ENCODE measurements around the gene TM9SF1.
"Not testable (repeated sequence)": the region's sequence is repeated elsewhere in the genome, so short reads cannot be mapped to it uniquely, and the experiment has no call there.

Gene TM9SF1

GRCh38 chr14:24224618-24225071, 29.4 kb upstream of the TM9SF1 start:
- no peak for DNase-seq (ENCODE audit: low read depth in 2 of 2, low spot score in 1 of 2)

DNA sequence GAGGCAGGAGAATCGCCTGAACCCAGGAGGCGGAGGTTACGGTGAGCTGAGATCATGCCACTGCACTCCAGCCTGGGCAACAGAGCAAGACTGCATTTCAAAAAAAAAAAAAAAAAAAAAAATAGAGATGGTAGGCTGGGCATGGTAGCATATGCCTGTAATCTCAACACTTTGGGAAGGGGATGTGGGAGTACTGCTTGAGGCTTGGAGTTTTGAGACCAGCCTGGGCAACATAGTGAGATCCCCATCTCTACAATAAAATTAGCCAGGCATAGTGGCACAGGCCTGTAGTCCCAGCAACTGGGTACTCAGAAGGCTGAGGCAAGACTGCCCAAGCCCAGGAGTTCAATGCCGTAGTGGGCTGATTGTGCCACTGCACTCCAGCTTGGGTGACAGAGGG, 27.7 kb upstream of the TM9SF1 start:
- not testable (repeated sequence) for DNase-seq (ENCODE audit: low read depth in 2 of 2, low spot score in 1 of 2)

DNA sequence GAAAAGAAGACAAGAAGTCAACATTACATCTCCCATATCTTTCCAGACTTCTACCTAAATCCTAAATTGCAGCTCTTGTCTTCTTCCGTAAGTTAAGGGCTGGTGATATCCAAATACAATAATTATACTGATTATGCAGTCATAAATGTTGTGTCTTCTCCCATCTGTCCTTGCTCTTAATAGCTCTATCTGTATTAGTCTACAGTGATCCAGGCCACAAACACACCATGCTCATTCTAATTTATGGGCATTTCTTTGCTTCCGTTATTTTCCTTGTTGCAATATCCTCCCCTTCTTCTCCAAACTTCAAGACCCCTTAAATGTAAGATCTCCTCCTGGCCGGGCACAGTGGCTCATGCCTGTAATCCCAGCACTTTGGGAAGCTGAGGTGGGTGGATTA, 24.3 kb upstream of the TM9SF1 start:
- DNase-seq (ENCODE audit: low read depth in 2 of 2, low spot score in 1 of 2), result no peak

DNA sequence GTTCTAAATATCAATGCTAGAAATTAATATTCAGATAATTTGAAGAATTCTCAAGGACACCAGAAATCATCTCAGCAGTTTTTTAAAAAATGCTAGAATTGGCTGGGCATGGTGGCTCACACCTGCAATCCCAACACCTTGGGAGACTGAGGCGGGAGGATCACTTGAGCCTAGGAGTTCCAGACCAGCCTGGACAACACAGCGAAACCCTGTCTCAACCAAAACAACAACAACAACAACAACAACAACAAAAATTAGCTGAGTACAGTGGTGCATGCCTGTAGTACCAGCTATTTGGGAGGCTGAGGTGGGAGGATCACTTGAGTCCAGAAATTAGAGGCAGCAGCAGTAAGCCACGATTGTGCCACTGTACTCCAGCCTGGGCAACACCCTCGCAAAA, 23.8 kb upstream of the TM9SF1 start:
- no peak for DNase-seq (ENCODE audit: low read depth in 2 of 2, low spot score in 1 of 2)

GRCh38 chr14:24216876-24217275, 21.6 kb upstream of the TM9SF1 start:
- not testable (repeated sequence) for DNase-seq (ENCODE audit: low read depth in 2 of 2, low spot score in 1 of 2)

GRCh38 chr14:24216345-24216699, 21.1 kb upstream of the TM9SF1 start:
- no peak for DNase-seq (ENCODE audit: low read depth in 2 of 2, low spot score in 1 of 2)

DNA sequence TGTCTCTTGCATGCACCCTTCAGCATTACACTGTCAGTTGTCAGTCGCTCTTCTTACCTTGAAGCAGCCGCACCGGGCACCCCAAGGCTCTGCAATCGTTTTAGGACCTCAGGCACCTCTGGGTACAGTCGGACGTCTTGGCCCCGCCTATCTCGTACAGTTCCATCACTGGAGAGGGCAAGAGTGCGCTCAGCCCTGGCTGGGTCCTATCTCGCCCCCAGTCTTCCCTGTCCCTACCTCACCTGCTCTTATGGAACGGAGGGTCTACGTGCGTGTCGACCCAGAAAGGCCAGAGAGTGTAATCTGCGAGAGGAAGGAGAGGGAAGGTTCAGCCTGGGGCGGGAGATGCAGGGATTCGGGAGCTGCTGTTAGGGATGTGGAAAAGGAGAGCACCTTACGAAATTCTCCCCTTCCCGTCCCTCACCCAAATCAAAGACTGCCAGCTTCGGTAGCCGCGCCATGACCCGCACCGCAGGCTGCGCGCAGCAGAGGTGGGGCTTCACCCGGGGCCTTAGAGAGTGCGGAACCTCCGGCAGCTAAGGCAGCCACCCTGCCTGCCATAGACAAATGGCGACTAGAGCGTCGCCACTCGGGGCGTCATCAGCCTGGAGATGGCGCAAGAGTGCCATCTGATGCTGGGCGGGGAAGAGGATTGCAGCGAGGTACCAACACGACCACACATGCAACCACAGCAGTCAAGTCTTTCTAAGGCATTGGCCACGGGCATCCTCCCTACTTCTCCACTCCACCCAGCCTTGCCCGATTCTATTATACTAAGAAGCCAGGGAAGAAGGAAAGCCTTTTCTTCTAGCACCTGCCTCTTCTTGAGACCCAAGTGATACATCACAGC, 20.5 kb upstream of the TM9SF1 start, which contains the start of gene MDP1:
Gene MDP1, minus strand, starts transcription at position 572 of the 850 bp plus-strand sequence. Its CDS starts 111 bp downstream, at position 461.
- DNase-seq (ENCODE audit: low read depth in 2 of 2, low spot score in 1 of 2), result peak; percentile 52 to 72

GRCh38 chr14:24213866-24214662, 18.8 kb upstream of the TM9SF1 start:
- DNase-seq (ENCODE audit: low read depth in 2 of 2, low spot score in 1 of 2), result no peak

DNA sequence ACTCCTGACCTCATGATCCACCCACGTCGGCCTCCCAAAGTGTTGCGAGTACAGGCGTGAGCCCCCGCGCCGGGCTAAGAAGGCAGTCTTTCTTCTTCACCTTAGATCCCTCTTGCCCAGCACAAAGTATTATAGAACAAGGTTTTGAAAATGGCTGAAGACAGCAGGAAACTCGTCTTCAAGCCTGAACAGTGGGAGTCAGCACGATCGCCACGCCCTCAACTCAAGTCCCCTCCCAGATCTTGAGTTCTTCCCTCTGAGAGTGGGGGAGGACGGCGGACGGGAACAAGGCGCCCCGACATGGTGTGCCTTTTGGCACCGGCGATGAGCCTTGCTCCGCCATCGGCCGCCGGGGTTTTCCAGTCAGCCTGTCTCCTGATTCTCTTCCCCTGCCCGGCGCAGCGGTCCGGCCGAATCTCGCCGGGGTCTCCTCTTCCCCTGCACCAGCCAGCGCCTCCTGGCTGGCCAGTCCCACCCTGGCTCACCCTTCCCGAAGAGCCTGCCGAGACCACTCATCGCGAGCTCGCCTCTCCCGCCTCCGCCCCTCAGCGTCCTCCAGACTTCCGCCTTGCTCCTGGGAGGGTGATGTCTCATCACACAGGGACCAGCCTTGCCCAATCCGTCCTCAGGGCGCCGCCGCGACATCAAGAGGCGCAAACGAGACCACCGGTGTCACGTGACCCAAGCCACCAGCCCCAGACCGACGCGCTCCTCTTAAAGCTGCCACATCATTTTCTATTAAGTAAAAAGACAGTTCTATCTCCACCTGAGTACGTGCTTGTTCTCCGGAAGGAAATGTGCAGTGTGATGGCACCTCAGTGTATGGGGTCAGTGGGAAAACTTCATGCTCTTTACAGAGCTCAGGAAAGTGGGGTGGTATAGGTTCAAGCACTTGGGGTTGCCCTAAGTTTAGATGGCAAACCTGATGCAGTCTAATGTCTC, 18.0 kb upstream of the TM9SF1 start, which contains the start of gene CHMP4A:
Gene CHMP4A, minus strand, starts transcription at position 565 of the 942 bp plus-strand sequence. Its CDS starts 49 bp downstream, at position 516.
- peak; percentile 88 to 93 for DNase-seq (ENCODE audit: low read depth in 2 of 2, low spot score in 1 of 2)

DNA sequence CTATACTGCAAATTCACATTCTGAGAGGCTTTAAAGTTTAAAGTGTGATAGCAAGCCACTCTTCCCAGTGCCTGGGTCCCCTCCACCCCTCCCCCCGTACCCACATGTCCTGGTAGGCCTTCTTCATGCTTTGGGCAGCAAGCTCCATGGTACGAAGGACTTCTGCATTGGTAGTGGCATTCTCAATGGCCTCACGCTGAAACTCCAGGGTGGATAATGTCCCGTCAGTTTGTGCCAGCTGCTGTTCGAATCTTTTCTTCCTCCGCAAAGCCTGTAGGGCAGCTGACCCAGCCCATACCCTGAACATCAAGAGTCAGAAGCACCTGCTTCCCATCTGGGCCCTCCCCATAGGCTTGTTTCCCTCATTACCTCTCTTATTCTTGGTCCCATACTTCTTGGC, 16.1 kb upstream of the TM9SF1 start:
- no peak for DNase-seq (ENCODE audit: low read depth in 2 of 2, low spot score in 1 of 2)

GRCh38 chr14:24207625-24208024, 12.4 kb upstream of the TM9SF1 start:
- DNase-seq (ENCODE audit: low read depth in 2 of 2, low spot score in 1 of 2), result no peak

GRCh38 chr14:24207104-24207551, 11.9 kb upstream of the TM9SF1 start:
- DNase-seq (ENCODE audit: low read depth in 2 of 2, low spot score in 1 of 2), result no peak

- DNase-seq (ENCODE audit: low read depth in 2 of 2, low spot score in 1 of 2), result no peak
Measured at GRCh38 chr14:24206260-24207103, 11.2 kb upstream of the TM9SF1 start.

DNA sequence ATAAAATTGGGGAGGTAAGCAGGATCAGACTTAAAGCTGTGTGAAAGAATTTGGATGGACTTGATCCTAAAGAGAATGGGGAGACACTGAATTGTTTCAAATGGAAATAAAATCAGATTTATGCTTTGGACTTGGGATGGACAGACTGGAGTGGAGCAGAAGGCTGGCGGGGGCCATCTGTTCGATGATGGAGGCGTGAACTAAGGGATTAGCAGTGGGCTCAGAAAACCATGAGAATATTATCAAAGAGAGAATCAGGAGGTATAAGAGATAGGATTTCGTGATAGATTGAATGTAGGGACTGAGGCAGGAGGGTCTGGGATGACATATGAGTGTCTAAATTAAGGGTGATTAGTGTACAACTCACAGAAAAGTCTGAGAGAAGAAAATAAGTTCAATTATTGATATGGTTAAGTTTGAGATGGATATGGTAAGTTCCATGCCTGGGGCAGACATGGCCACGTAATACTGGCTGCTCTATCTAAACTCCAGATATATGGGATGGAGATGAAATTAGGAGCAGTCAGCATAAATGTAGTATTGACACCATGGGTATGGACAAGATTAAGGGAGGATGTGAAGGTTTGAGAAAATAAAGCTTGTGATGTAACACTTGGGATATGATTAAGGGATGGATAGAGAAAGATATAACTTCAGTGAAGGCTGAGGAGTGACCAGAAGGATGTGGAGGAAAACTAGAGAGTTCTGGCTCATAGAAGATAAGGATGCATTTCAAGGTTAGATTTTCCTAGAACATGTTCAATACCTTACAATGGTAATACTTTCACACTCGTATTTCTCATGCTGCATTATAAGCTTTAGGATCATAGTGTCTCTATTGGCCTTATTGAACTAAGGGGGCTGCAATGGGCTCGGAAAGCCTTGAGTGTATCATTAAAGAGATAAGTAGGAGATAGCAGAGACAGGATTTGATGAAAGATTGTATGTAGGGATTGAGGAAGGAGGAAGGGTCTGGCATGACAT, 9.2 kb upstream of the TM9SF1 start:
- DNase-seq (ENCODE audit: low read depth in 2 of 2, low spot score in 1 of 2), result no peak

GRCh38 chr14:24203249-24203886, 8.1 kb upstream of the TM9SF1 start:
- DNase-seq (ENCODE audit: low read depth in 2 of 2, low spot score in 1 of 2), result not testable (repeated sequence)

DNA sequence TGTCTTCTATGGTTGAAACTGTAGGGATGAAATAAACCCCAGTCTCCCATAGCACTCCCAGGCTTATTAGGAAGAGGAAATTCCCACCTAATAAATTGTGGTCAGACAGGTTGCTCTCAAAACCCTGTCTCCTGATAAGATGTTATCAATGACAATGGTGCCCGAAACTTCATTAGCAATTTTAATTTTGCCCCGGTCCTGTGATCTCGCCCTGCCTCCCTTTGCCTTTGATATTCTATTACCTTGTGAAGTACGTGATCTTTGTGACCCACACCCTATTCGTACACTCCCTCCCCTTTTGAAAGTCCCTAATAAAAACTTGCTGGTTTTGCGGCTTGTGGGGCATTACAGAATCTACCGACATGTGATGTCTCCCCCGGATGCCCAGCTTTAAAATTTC, 7.3 kb upstream of the TM9SF1 start:
- not testable (repeated sequence) for DNase-seq (ENCODE audit: low read depth in 2 of 2, low spot score in 1 of 2)

- no peak for DNase-seq (ENCODE audit: low read depth in 2 of 2, low spot score in 1 of 2)
Measured at GRCh38 chr14:24198814-24199524, 3.7 kb upstream of the TM9SF1 start.

DNA sequence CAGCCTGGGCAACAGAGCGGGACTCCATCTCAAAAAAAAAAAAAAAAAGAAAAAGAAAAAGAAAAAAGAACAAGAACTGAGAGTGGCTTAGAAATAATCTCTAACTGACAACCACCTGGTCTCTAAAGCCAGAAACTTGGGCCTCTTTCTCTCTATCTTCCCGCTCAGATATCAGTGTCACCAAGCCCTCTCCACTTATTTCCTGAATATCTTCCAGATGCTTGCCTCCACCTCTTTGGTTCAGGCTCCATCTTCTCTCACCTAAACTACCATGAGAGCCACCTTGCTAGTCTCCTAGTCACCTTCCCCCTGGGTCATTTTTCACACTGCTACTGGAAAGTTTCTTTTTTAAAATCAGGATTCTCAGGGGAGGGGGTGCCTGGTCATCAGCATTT, 1.8 kb upstream of the TM9SF1 start:
- no peak for DNase-seq (ENCODE audit: low read depth in 2 of 2, low spot score in 1 of 2)
